Measurements from ENCODE around the gene RBM7.

- TF ChIP-seq CTCF (IDR thresholded peaks at IDR 0.05): no peak
- TF ChIP-seq POLR2A (IDR thresholded peaks at IDR 0.05): no peak
Measured at GRCh38 chr11:114432893-114433292, 32.4 kb downstream of the RBM7 start.
